Activated CD4-positive, CD25-positive, alpha-beta regulatory T cell (primary cell): Measurements from ENCODE around the gene TBL1Y.
"Not testable (repeated sequence)": the region's sequence is repeated elsewhere in the genome, so short reads cannot be mapped to it uniquely, and the experiment has no call there.

Source experiments
- DNase-seq, 4 experiments: peaks; one replicate each; lab custom pipeline; 2025; lab: John Stamatoyannopoulos, UW

TBL1Y gene

GRCh38 chrY:7080548-7080947, 170.1 kb downstream of the TBL1Y start:
- not testable (repeated sequence) for DNase-seq

GRCh38 chrY:7085606-7086005, 175.1 kb downstream of the TBL1Y start:
- peak; percentile 25 to 55 (median 38) for DNase-seq

GRCh38 chrY:7092836-7093235, 182.3 kb downstream of the TBL1Y start:
- DNase-seq: no peak

GRCh38 chrY:7094365-7094764, 183.9 kb downstream of the TBL1Y start:
- DNase-seq: no peak

- DNase-seq: no peak
These were observed 186.5 kb downstream of the TBL1Y start for GRCh38 chrY:7097021-7097420.

GRCh38 chrY:7099742-7100141, 189.2 kb downstream of the TBL1Y start:
- DNase-seq: no peak

GRCh38 chrY:7102680-7103079, 192.2 kb downstream of the TBL1Y start:
- DNase-seq: no peak

- DNase-seq: no peak
These were observed 196.7 kb downstream of the TBL1Y start for GRCh38 chrY:7107179-7107578.

- no peak for DNase-seq
These were observed 199.6 kb downstream of the TBL1Y start for GRCh38 chrY:7110086-7110485.

GRCh38 chrY:7115871-7116270, 205.4 kb downstream of the TBL1Y start:
- DNase-seq: no peak

GRCh38 chrY:7122202-7122601, 211.7 kb downstream of the TBL1Y start:
- no peak for DNase-seq

GRCh38 chrY:7125136-7126056, 214.9 kb downstream of the TBL1Y start:
- no peak for DNase-seq

GRCh38 chrY:7128211-7128610, 217.7 kb downstream of the TBL1Y start:
- DNase-seq: no peak
